RWPE1 (cell line): Measurements from ENCODE around the gene PRKD1.

Experiments
- CTCF ChIA-PET: fragments of 350-600 bp; sonication (Branson Sonifier 250); formaldehyde crosslinking; extraction: SDS; loops from one replicate; lab custom pipeline; 2021; lab: Yijun Ruan, JAX
- POLR2A ChIA-PET: fragments of 400-600 bp; formaldehyde crosslinking; extraction: SDS; loops from one replicate; lab custom pipeline; 2020; ENCODE audit warnings: antibody characterized with exemption; ENCODE audit not compliant: low non-redundant PET; lab: Yijun Ruan, JAX
- DNase-seq: peaks from one replicate; pipeline ENCODE4 v3.0.0; 2012; ENCODE audit warnings: low spot score
- H3K27ac ChIP-seq: fragments of 450-650 bp; 2 replicates; pipeline ENCODE4 v1.5.1; 2017
- CTCF ChIP-seq: fragments of 450-650 bp; conservative IDR thresholded peaks from 2 replicates; pipeline ENCODE4 v1.5.1; 2017; ENCODE audit warnings: low read depth, mild to moderate bottlenecking

PRKD1 gene

DNA sequence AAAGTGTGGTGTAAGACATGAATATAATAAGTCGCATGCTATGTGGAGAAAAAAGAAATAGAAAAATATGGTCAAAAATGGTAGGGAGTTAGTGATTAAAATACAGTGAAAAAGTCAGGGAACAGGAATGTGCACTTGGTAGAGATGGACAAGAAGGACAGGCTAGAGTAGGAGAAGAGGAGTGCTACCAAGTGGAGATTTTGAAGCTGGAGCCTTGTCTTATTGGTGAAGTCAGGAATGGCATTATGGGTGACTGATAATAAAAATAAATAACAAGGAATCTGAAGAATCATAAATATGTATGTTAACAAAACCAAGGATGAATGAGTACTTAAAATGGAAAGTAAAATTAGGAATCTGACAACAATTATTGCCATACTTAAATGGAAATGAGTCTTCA, 204.8 kb downstream of the PRKD1 start:
- CTCF ChIA-PET = no interaction called here
- TF ChIP-seq CTCF = no peak
- DNase-seq = no peak
- POLR2A ChIA-PET = no interaction called here
- no peak overlapping the region for H3K27ac ChIP-seq

DNA sequence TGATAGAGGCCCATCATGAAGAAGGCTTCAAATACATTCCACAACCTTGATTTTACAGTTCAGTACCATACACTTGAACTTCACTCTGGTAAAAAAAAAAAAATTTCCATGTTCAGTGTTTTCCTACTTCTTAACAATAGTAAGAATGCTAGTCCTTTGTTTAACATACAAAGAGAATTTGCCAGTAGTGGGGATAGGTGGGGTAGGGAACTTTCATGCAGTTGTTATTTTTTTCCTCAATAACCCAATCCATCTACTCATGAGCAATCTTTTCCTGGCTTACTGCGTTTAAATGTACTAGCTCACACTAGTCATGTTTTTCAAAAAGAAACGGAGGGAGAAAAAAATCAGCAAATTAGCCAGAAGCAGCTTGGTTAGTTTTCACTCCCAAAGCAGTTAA, 206.1 kb downstream of the PRKD1 start:
- CTCF ChIA-PET = no interaction called here
- no peak for TF ChIP-seq CTCF
- POLR2A ChIA-PET = no interaction called here
- no peak for DNase-seq
- no peak overlapping the region for H3K27ac ChIP-seq

- TF ChIP-seq CTCF = no peak
- no peak overlapping the region for H3K27ac ChIP-seq
- ChIA-PET CTCF (no interaction called here), POLR2A (no interaction called here)
- DNase-seq = no peak
These were observed 209.7 kb downstream of the PRKD1 start for GRCh38 chr14:29717901-29718300.

DNA sequence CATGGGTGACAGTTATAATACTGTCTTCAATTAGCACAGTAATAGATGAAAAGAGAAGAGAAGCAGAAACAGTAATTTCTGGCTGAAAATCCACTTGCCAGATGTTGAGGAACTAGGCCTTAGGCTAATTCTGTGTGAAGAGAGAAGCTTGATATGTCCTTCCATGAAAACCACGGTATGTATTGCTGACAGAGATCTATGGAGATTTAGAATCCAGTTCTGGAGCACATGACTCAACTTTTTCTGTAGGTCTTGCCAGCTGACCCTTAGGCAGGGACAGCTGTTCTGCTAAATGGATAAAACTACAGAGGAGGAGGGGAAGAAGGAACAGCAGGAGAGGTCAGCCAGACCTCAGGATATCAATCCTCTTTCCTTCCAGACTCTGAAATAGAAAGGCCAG, 211.5 kb downstream of the PRKD1 start:
- POLR2A ChIA-PET = no interaction called here
- DNase-seq = no peak
- H3K27ac ChIP-seq = no peak overlapping the region
- no peak for TF ChIP-seq CTCF
- CTCF ChIA-PET = no interaction called here

DNA sequence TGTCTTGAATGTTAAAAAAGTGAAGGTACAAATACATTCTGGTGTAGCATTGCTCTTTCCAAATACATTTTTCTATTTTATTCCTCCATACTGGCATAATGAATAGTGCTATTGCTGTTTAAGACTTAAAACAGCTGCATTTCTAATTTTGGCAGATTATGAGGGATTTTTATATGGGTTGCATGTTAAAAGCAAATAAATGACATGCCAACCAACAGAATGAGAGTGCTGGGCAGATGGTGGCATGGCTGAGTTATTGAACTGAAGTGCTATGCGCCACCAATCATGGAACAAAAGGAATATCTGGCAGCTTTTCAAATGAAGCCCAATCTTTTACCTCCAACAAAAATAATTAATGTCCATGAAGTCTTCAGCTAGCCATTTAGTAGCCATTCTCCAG, 215.0 kb downstream of the PRKD1 start:
- ChIA-PET POLR2A (no interaction called here), CTCF (no interaction called here)
- no peak overlapping the region for H3K27ac ChIP-seq
- DNase-seq = no peak
- no peak for TF ChIP-seq CTCF

- H3K27ac ChIP-seq = no peak overlapping the region
- POLR2A ChIA-PET = no interaction called here
- CTCF ChIA-PET = no interaction called here
- no peak for TF ChIP-seq CTCF
- no peak for DNase-seq
These were observed 217.6 kb downstream of the PRKD1 start for GRCh38 chr14:29710015-29710414.

- CTCF ChIA-PET = no interaction called here
These were observed 218.2 kb downstream of the PRKD1 start for GRCh38 chr14:29709490-29709889.

More at GRCh38 chr14:29709490-29709889, 218.2 kb downstream of the PRKD1 start:
- H3K27ac ChIP-seq = no peak overlapping the region
- DNase-seq = no peak
- TF ChIP-seq CTCF = no peak
- POLR2A ChIA-PET = no interaction called here
